DMS79 (cell line): ENCODE results near the gene ADI1.
"Not testable (repeated sequence)": the region's sequence is repeated elsewhere in the genome, so short reads cannot be mapped to it uniquely, and the experiment has no call there.

Source experiments
- DNase-seq: peaks from one replicate; lab custom pipeline; 2025; lab: John Stamatoyannopoulos, UW

ADI1 gene

GRCh38 chr2:3493615-3494007 is 25.7 kb downstream of the ADI1 start:
- DNase-seq, result no peak

GRCh38 chr2:3492951-3493614 is 26.2 kb downstream of the ADI1 start:
- DNase-seq, result no peak

GRCh38 chr2:3492475-3492787 is 26.9 kb downstream of the ADI1 start:
- not testable (repeated sequence) for DNase-seq

GRCh38 chr2:3491716-3492474 is 27.4 kb downstream of the ADI1 start:
- no peak for DNase-seq

GRCh38 chr2:3491306-3491705 is 28.0 kb downstream of the ADI1 start:
- DNase-seq, result no peak

- no peak for DNase-seq
Measured at GRCh38 chr2:3490191-3491170, 28.9 kb downstream of the ADI1 start.

- DNase-seq, result no peak
Measured at GRCh38 chr2:3489764-3490115, 29.6 kb downstream of the ADI1 start.

GRCh38 chr2:3488855-3489763 is 30.2 kb downstream of the ADI1 start:
- DNase-seq, result no peak

GRCh38 chr2:3488061-3488531 is 31.2 kb downstream of the ADI1 start:
- no peak for DNase-seq

GRCh38 chr2:3487432-3487831 is 31.9 kb downstream of the ADI1 start:
- DNase-seq, result no peak

- DNase-seq, result no peak
Measured at GRCh38 chr2:3487028-3487425, 32.3 kb downstream of the ADI1 start.

GRCh38 chr2:3486047-3487027 is 33.0 kb downstream of the ADI1 start:
- no peak for DNase-seq

- DNase-seq, result no peak
Measured at GRCh38 chr2:3485166-3485565, 34.2 kb downstream of the ADI1 start.

- no peak for DNase-seq
Measured at GRCh38 chr2:3483986-3484960, 35.1 kb downstream of the ADI1 start.

- DNase-seq, result no peak
Measured at GRCh38 chr2:3483227-3483985, 35.9 kb downstream of the ADI1 start.

GRCh38 chr2:3482363-3482821 is 36.9 kb downstream of the ADI1 start:
- no peak for DNase-seq

- DNase-seq, result no peak
Measured at GRCh38 chr2:3481736-3482362, 37.5 kb downstream of the ADI1 start.

GRCh38 chr2:3481011-3481400 is 38.3 kb downstream of the ADI1 start:
- no peak for DNase-seq
